Astrocyte (in vitro differentiated cells and primary cell): ENCODE measurements around the gene MXD1. TPM values are rescaled to one million over a fixed set of nuclear protein-coding genes. Genes with fewer than 3 reads are reported as not detected.

ENCODE experiments used
- DNase-seq: peaks from one replicate; pipeline ENCODE4 v3.0.0-alpha.2; 2010; ENCODE audit warnings: low read depth
- FAIRE-seq: peaks from 2 replicates; lab custom pipeline; 2011; peaks lifted over from hg19 to GRCh38; lab: Jason Lieb, UNC
- H2AFZ ChIP-seq: 2 replicates; pipeline ENCODE4 v1.6.0; 2012; ENCODE audit warnings: low read depth, low read length, inconsistent platforms
- H3K27ac ChIP-seq: 2 replicates; pipeline ENCODE4 v1.5.1; 2011; ENCODE audit warnings: low read depth, low read length, inconsistent platforms
- H3K27me3 ChIP-seq: 2 replicates; pipeline ENCODE4 v1.6.0; 2011; ENCODE audit warnings: low read length, inconsistent platforms; ENCODE audit not compliant: insufficient read depth
- H3K36me3 ChIP-seq: 2 replicates; pipeline ENCODE4 v1.5.1; 2011; ENCODE audit warnings: low read length, inconsistent platforms; ENCODE audit not compliant: insufficient read depth
- H3K4me1 ChIP-seq: 2 replicates; pipeline ENCODE4 v1.5.1; 2011; ENCODE audit warnings: low read length, inconsistent platforms; ENCODE audit not compliant: insufficient read depth
- H3K4me2 ChIP-seq: 2 replicates; pipeline ENCODE4 v1.6.0; 2012; ENCODE audit warnings: low read length, inconsistent platforms
- H3K4me3 ChIP-seq: 2 replicates; pipeline ENCODE4 v1.5.1; 2011; ENCODE audit warnings: low read depth, mild to moderate bottlenecking, low read length, inconsistent platforms; ENCODE audit not compliant: insufficient read depth
- H3K79me2 ChIP-seq: 2 replicates; pipeline ENCODE4 v1.6.0; 2012; ENCODE audit warnings: mild to moderate bottlenecking, low read length, inconsistent platforms; ENCODE audit not compliant: insufficient read depth
- H3K9ac ChIP-seq: 2 replicates; pipeline ENCODE4 v1.6.0; 2012; ENCODE audit warnings: mild to moderate bottlenecking, low read length, inconsistent platforms
- H3K9me3 ChIP-seq: 2 replicates; pipeline ENCODE4 v1.5.1; 2012; ENCODE audit warnings: low read depth, mild to moderate bottlenecking, low read length, inconsistent platforms; ENCODE audit not compliant: insufficient read depth
- H4K20me1 ChIP-seq: 2 replicates; pipeline ENCODE4 v1.6.0; 2012; ENCODE audit warnings: low read length, inconsistent platforms; ENCODE audit not compliant: insufficient read depth
- H3K27ac Mint-ChIP-seq: one replicate; pipeline ENCODE4 v1.8.0; 2021; ENCODE audit warnings: mild to moderate bottlenecking, mixed read lengths; ENCODE audit not compliant: unreplicated experiment
- H3K27me3 Mint-ChIP-seq: one replicate; pipeline ENCODE4 v1.8.0; 2021; ENCODE audit warnings: low read depth, mixed read lengths; ENCODE audit not compliant: unreplicated experiment
- H3K36me3 Mint-ChIP-seq: one replicate; pipeline ENCODE4 v1.8.0; 2021; ENCODE audit warnings: low read depth, mixed read lengths; ENCODE audit not compliant: unreplicated experiment
- H3K4me1 Mint-ChIP-seq: one replicate; pipeline ENCODE4 v1.8.0; 2021; ENCODE audit warnings: low read depth, mixed read lengths; ENCODE audit not compliant: unreplicated experiment
- H3K4me3 Mint-ChIP-seq: one replicate; pipeline ENCODE4 v1.8.0; 2021; ENCODE audit warnings: mild to moderate bottlenecking, moderate library complexity, mixed read lengths; ENCODE audit not compliant: unreplicated experiment
- H3K9me3 Mint-ChIP-seq: one replicate; pipeline ENCODE4 v1.8.0; 2021; ENCODE audit warnings: mild to moderate bottlenecking, mixed read lengths; ENCODE audit not compliant: unreplicated experiment
- CTCF ChIP-seq: IDR thresholded peaks from 2 replicates; pipeline ENCODE4 v1.5.1; 2011; ENCODE audit warnings: low read depth, mild to moderate bottlenecking, inconsistent platforms, low read length, moderate library complexity; ENCODE audit not compliant: insufficient read depth
- EZH2 ChIP-seq: IDR thresholded peaks from 2 replicates; pipeline ENCODE4 v1.6.1; 2012; ENCODE audit warnings: mild to moderate bottlenecking, low read length, inconsistent platforms; ENCODE audit not compliant: insufficient read depth
- total RNA-seq: library from RNA; stranded (reverse); gene quantifications from 2 replicates; pipeline ENCODE4 v1.2.1, GENCODE V29; 2021

The MXD1 gene
- total RNA-seq, 1 donor from 2014 or later = 29.2 TPM

- no peaks in the 10 kb centered on the region for H3K27me3 ChIP-seq
- no peak for DNase-seq
- no peak overlapping the region for H3K9ac ChIP-seq
- Mint-ChIP-seq H3K36me3 (peaks cover 2% of the 10 kb centered on the region), H3K27ac (no peak overlapping the region), H3K4me3 (no peak overlapping the region), H3K27me3 (peaks cover 5% of the 10 kb centered on the region), H3K9me3 (peaks cover 5% of the 10 kb centered on the region), H3K4me1 (no peaks in the 10 kb centered on the region)
- H3K4me3 ChIP-seq = no peak overlapping the region
- H2AFZ ChIP-seq = no peak overlapping the region
- no peaks in the 10 kb centered on the region for H3K36me3 ChIP-seq
- no peak overlapping the region for H3K4me2 ChIP-seq
- H4K20me1 ChIP-seq = no peaks in the 10 kb centered on the region
- TF ChIP-seq CTCF (no peak), EZH2 (no peak)
- no peaks in the 10 kb centered on the region for H3K79me2 ChIP-seq
- H3K27ac ChIP-seq = no peak overlapping the region
- no peaks in the 10 kb centered on the region for H3K9me3 ChIP-seq
- no peaks in the 10 kb centered on the region for H3K4me1 ChIP-seq
- no peak for FAIRE-seq
These were observed 73.3 kb downstream of the MXD1 start for GRCh38 chr2:69988086-69988635.

- FAIRE-seq = no peak
These were observed 74.1 kb downstream of the MXD1 start for GRCh38 chr2:69989009-69989408.

More at GRCh38 chr2:69989009-69989408, 74.1 kb downstream of the MXD1 start:
- Histone ChIP-seq H3K36me3 (no peaks in the 10 kb centered on the region), H3K79me2 (no peaks in the 10 kb centered on the region), H3K27ac (no peak overlapping the region), H3K4me2 (no peak overlapping the region), H3K4me3 (no peak overlapping the region), H3K9me3 (no peaks in the 10 kb centered on the region), H4K20me1 (no peaks in the 10 kb centered on the region), H3K9ac (no peak overlapping the region), H3K4me1 (no peaks in the 10 kb centered on the region), H2AFZ (no peak overlapping the region), H3K27me3 (no peaks in the 10 kb centered on the region)
- DNase-seq = no peak
- Mint-ChIP-seq H3K27me3 (peaks cover 3% of the 10 kb centered on the region), H3K27ac (no peak overlapping the region), H3K36me3 (peaks cover under 1% of the 10 kb centered on the region), H3K4me1 (no peaks in the 10 kb centered on the region), H3K4me3 (no peak overlapping the region), H3K9me3 (peaks cover 5% of the 10 kb centered on the region)
- TF ChIP-seq CTCF (no peak), EZH2 (no peak)
